Keratinocyte (primary cell): ENCODE measurements around the gene ARID5B. TPM values are rescaled to one million over a fixed set of nuclear protein-coding genes. Genes with fewer than 3 reads are reported as not detected.

Experiments
- DNase-seq: peaks from one replicate; pipeline ENCODE4 v3.0.0-alpha.2; 2011; ENCODE audit warnings: low read depth, missing footprints, low spot score
- FAIRE-seq: peaks from 2 replicates; lab custom pipeline; 2011; peaks lifted over from hg19 to GRCh38; lab: Jason Lieb, UNC
- H2AFZ ChIP-seq: 2 replicates; pipeline ENCODE4 v1.6.0; 2012; ENCODE audit warnings: low read length, control low read depth, inconsistent platforms; ENCODE audit not compliant: control insufficient read depth
- H3K27ac ChIP-seq: 2 replicates; pipeline ENCODE4 v1.5.1; 2011; ENCODE audit warnings: low read length; ENCODE audit not compliant: control insufficient read depth, insufficient read depth
- H3K27me3 ChIP-seq: 3 replicates; pipeline ENCODE4 v1.6.0; 2011; ENCODE audit warnings: low read length; ENCODE audit not compliant: control insufficient read depth, insufficient read depth; ENCODE audit errors: extremely low read depth
- H3K36me3 ChIP-seq, 2 experiments: 2 replicates in 1 of 2; 3 replicates in 1 of 2; pipeline ENCODE4 v1.5.1; 2011; ENCODE audit warnings: low read length in 2 of 2, mild to moderate bottlenecking in 1 of 2; ENCODE audit not compliant: control insufficient read depth in 2 of 2, insufficient read depth in 2 of 2; ENCODE audit errors: extremely low read depth in 1 of 2
- H3K4me1 ChIP-seq: 3 replicates; pipeline ENCODE4 v1.5.1; 2011; ENCODE audit warnings: low read length; ENCODE audit not compliant: control insufficient read depth, insufficient read depth; ENCODE audit errors: extremely low read depth
- H3K4me2 ChIP-seq: 3 replicates; pipeline ENCODE4 v1.6.0; 2011; ENCODE audit warnings: low read depth, low read length; ENCODE audit not compliant: control insufficient read depth, insufficient read depth; ENCODE audit errors: extremely low read depth
- H3K4me3 ChIP-seq, 3 experiments: fragments of 200-600 bp in 1 of 3; sonication (generic) in 1 of 3; 2 replicates in 2 of 3; 3 replicates in 1 of 3; pipeline ENCODE4 v1.5.1; 2011 to 2016; ENCODE audit warnings: low read length in 3 of 3, mild to moderate bottlenecking in 3 of 3, control low read depth in 2 of 3, inconsistent platforms in 1 of 3, low read depth in 1 of 3, mixed read lengths in 1 of 3, mixed run types in 1 of 3, moderate library complexity in 1 of 3; ENCODE audit not compliant: control insufficient read depth in 2 of 3, insufficient read depth in 2 of 3; ENCODE audit errors: extremely low read depth in 1 of 3
- H3K79me2 ChIP-seq: 2 replicates; pipeline ENCODE4 v1.6.0; 2012; ENCODE audit warnings: low read length; ENCODE audit not compliant: control insufficient read depth, insufficient read depth
- H3K9ac ChIP-seq: 3 replicates; pipeline ENCODE4 v1.6.0; 2011; ENCODE audit warnings: low read length; ENCODE audit not compliant: control insufficient read depth, insufficient read depth; ENCODE audit errors: extremely low read depth
- H3K9me1 ChIP-seq: 3 replicates; pipeline ENCODE4 v1.6.0; 2011; ENCODE audit warnings: low read length; ENCODE audit not compliant: control insufficient read depth, insufficient read depth; ENCODE audit errors: extremely low read depth
- H3K9me3 ChIP-seq: 2 replicates; pipeline ENCODE4 v1.5.1; 2012; ENCODE audit warnings: low read depth, low read length; ENCODE audit not compliant: control insufficient read depth
- H4K20me1 ChIP-seq: 3 replicates; pipeline ENCODE4 v1.6.0; 2011; ENCODE audit warnings: low read length; ENCODE audit not compliant: control insufficient read depth, insufficient read depth; ENCODE audit errors: extremely low read depth
- EZH2 ChIP-seq: IDR thresholded peaks from one replicate; pipeline ENCODE4 v1.6.1; 2012; ENCODE audit warnings: inconsistent platforms, mild to moderate bottlenecking, low read length, moderate library complexity
- dilution Hi-C: fragments of 300-500 bp; cut with MboI; formaldehyde crosslinking; loops from one replicate; pipeline ENCODE4 v1.7.0; 2020; ENCODE audit warnings: low sequenced_read_pairs; ENCODE audit not compliant: extremely low pct_ligation_motif_present
- polyA plus RNA-seq, 5 experiments: library from polyadenylated mRNA; depleted of rRNA in 3 of 5; stranded (reverse) in 3 of 5; stranded (forward) in 1 of 5; unstranded in 1 of 5; fragments of >200 nt; gene quantifications; 1 replicate in 1 of 5; 2 replicates in 3 of 5; 3 replicates in 1 of 5; pipeline versions ENCODE4 v1.2.1 to v1.2.3, GENCODE V29; 2011 to 2012; ENCODE audit warnings: missing spikeins in 2 of 5, low read depth in 1 of 5, low replicate concordance in 1 of 5
- TF ChIP-seq, protein P1 (sequence below), 3 experiments: IDR thresholded peaks in 1 of 3; conservative IDR thresholded peaks in 1 of 3; optimal IDR thresholded peaks in 1 of 3; 2 replicates in 2 of 3; 3 replicates in 1 of 3; pipeline versions ENCODE3 to v1.5.1; 2011; ENCODE audit warnings: low read length in 3 of 3, mild to moderate bottlenecking in 3 of 3, moderate library complexity in 2 of 3, control low read depth in 1 of 3, inconsistent platforms in 1 of 3; ENCODE audit not compliant: insufficient read depth in 2 of 3; ENCODE audit errors: extremely low read depth in 1 of 3

Gene ARID5B
- polyA plus RNA-seq, 1 donor (not counting 4 experiments of a cell fraction or from before 2014, with no cell fraction given), result 7.0 TPM

DNA sequence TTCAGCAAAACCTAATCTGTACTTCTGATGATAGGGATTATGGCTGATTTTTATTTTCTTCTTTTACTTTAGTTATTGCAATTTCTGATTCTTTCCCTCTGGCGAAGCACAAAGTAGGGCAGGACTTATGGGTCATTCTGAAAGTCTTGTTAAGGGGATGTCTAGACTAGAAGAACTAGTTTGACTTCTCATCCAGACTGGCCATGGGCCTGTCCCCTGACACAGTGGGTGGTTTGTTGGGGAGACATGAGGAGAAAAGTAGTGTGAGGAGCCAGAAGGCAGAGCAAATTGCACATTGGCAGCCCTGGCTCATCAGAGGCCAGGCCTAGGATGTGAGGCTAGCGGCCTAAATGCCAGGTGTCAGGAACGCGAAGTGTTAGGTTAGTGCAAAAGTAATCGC, 214.3 kb downstream of the ARID5B start:
- no peak overlapping the region for H2AFZ ChIP-seq
- no peaks in the 10 kb centered on the region for H3K27me3 ChIP-seq
- no peaks in the 10 kb centered on the region for H3K79me2 ChIP-seq
- TF ChIP-seq EZH2, result no peak
- TF ChIP-seq, protein P1, sequence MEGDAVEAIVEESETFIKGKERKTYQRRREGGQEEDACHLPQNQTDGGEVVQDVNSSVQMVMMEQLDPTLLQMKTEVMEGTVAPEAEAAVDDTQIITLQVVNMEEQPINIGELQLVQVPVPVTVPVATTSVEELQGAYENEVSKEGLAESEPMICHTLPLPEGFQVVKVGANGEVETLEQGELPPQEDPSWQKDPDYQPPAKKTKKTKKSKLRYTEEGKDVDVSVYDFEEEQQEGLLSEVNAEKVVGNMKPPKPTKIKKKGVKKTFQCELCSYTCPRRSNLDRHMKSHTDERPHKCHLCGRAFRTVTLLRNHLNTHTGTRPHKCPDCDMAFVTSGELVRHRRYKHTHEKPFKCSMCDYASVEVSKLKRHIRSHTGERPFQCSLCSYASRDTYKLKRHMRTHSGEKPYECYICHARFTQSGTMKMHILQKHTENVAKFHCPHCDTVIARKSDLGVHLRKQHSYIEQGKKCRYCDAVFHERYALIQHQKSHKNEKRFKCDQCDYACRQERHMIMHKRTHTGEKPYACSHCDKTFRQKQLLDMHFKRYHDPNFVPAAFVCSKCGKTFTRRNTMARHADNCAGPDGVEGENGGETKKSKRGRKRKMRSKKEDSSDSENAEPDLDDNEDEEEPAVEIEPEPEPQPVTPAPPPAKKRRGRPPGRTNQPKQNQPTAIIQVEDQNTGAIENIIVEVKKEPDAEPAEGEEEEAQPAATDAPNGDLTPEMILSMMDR (optimal IDR thresholded peaks at IDR 0.05 in 1 of 3, IDR thresholded peaks at IDR 0.05 in 1 of 3, conservative IDR thresholded peaks at IDR 0.05 in 1 of 3; ENCODE audit: extremely low read depth in 1 of 3, insufficient read depth in 2 of 3, low read length in 3 of 3), result no peak
- dilution Hi-C loops, result no loop called here
- H3K4me2 ChIP-seq, result no peak overlapping the region
- H3K36me3 ChIP-seq, result no peaks in the 10 kb centered on the region
- H3K9me3 ChIP-seq, result no peaks in the 10 kb centered on the region
- no peaks in the 10 kb centered on the region for H4K20me1 ChIP-seq
- H3K9ac ChIP-seq, result no peak overlapping the region
- no peak overlapping the region for H3K27ac ChIP-seq
- FAIRE-seq (no peak), DNase-seq (no peak)
- H3K4me3 ChIP-seq, result no peak overlapping the region
- H3K4me1 ChIP-seq, result peaks cover 3% of the 10 kb centered on the region
- H3K9me1 ChIP-seq, result no peaks in the 10 kb centered on the region

DNA sequence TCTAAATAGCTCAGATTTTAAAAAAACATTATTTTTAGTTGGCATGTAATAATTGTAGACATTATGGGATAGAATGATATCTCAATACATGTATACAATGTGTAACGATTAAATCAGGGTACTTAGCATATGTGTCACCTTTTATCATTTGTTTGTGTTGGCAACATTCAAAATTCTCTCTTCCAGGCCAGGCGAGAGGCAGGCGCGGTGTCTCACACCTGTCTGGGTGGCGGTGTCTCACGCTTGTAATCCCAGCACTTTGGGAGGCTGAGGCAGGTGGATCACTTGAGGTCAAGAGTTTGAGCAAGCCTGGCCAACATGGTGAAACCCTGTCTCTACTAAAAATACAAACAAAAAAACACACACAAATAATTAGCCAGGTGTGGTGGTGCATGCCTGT, 215.4 kb downstream of the ARID5B start:
- H3K4me1 ChIP-seq, result peaks cover 3% of the 10 kb centered on the region

More for the DNA sequence above, 215.4 kb downstream of the ARID5B start:
- DNase-seq, result no peak
- Histone ChIP-seq H3K79me2 (no peaks in the 10 kb centered on the region), H2AFZ (no peak overlapping the region), H3K27me3 (no peaks in the 10 kb centered on the region), H3K9me3 (no peaks in the 10 kb centered on the region), H3K9ac (no peak overlapping the region), H3K9me1 (no peaks in the 10 kb centered on the region), H3K4me2 (no peak overlapping the region), H4K20me1 (no peaks in the 10 kb centered on the region), H3K27ac (no peak overlapping the region), H3K4me3 (no peak overlapping the region), H3K36me3 (no peaks in the 10 kb centered on the region)
- TF ChIP-seq, protein P1 (optimal IDR thresholded peaks at IDR 0.05 in 1 of 3, IDR thresholded peaks at IDR 0.05 in 1 of 3, conservative IDR thresholded peaks at IDR 0.05 in 1 of 3; ENCODE audit: extremely low read depth in 1 of 3, insufficient read depth in 2 of 3, low read length in 3 of 3), result no peak
- no peak for TF ChIP-seq EZH2
- dilution Hi-C loops, result no loop called here
- FAIRE-seq, result no peak
